Tibial artery (tissue), 4 donors: ENCODE data around the gene MAGEC1.
"Not testable (repeated sequence)": the region's sequence is repeated elsewhere in the genome, so short reads cannot be mapped to it uniquely, and the experiment has no call there.

Experiments used
- DNase-seq, 2 donors: peaks; one replicate each; pipeline ENCODE4 v3.0.0-alpha.2; 2019
- H3K27ac ChIP-seq, 2 donors: fragments of 200-600 bp; sonication (generic) in 1 of 2; 1 replicate in 1 of 2; 2 replicates in 1 of 2; pipeline ENCODE4 v1.5.1; 2018 to 2019; ENCODE audit warnings: mild to moderate bottlenecking in 1 of 2
- H3K27me3 ChIP-seq, 2 donors: fragments of 200-600 bp; sonication (generic) in 1 of 2; one replicate each; pipeline versions ENCODE4 v1.5.1 to v1.6.0; 2016 to 2019
- H3K36me3 ChIP-seq, 3 donors: fragments of 200-600 bp; sonication (generic) in 2 of 3; one replicate each; pipeline ENCODE4 v1.5.1; 2016 to 2019; ENCODE audit warnings: mild to moderate bottlenecking in 2 of 3
- H3K4me1 ChIP-seq, 4 donors: fragments of 200-600 bp; sonication (generic) in 2 of 4; 1 replicate in 3 of 4; 2 replicates in 1 of 4; pipeline ENCODE4 v1.5.1; 2016 to 2019
- H3K4me3 ChIP-seq, 2 donors: fragments of 200-600 bp; sonication (generic) in 1 of 2; 1 replicate in 1 of 2; 2 replicates in 1 of 2; pipeline ENCODE4 v1.5.1; 2018 to 2019; ENCODE audit warnings: mild to moderate bottlenecking in 2 of 2
- H3K9me3 ChIP-seq, 3 donors: fragments of 200-600 bp; sonication (generic) in 1 of 3; one replicate each; pipeline ENCODE4 v1.5.1; 2016 to 2019
- intact Hi-C: fragments of 100-400 bp; cut with DNase I; formaldehyde crosslinking; loops from one replicate; pipeline ENCODE4 v1.15.0; 2023; ENCODE audit warnings: low total_unique reads
- TF ChIP-seq, protein P1 (sequence below), 2 experiments: fragments of 200-600 bp in 1 of 2; fragments of 450-650 bp in 1 of 2; IDR thresholded peaks; one replicate each; pipeline ENCODE4 v1.5.1; 2017 to 2019; ENCODE audit warnings: antibody characterized with exemption in 2 of 2, mild to moderate bottlenecking in 1 of 2, moderate library complexity in 1 of 2

The MAGEC1 gene, protein sequence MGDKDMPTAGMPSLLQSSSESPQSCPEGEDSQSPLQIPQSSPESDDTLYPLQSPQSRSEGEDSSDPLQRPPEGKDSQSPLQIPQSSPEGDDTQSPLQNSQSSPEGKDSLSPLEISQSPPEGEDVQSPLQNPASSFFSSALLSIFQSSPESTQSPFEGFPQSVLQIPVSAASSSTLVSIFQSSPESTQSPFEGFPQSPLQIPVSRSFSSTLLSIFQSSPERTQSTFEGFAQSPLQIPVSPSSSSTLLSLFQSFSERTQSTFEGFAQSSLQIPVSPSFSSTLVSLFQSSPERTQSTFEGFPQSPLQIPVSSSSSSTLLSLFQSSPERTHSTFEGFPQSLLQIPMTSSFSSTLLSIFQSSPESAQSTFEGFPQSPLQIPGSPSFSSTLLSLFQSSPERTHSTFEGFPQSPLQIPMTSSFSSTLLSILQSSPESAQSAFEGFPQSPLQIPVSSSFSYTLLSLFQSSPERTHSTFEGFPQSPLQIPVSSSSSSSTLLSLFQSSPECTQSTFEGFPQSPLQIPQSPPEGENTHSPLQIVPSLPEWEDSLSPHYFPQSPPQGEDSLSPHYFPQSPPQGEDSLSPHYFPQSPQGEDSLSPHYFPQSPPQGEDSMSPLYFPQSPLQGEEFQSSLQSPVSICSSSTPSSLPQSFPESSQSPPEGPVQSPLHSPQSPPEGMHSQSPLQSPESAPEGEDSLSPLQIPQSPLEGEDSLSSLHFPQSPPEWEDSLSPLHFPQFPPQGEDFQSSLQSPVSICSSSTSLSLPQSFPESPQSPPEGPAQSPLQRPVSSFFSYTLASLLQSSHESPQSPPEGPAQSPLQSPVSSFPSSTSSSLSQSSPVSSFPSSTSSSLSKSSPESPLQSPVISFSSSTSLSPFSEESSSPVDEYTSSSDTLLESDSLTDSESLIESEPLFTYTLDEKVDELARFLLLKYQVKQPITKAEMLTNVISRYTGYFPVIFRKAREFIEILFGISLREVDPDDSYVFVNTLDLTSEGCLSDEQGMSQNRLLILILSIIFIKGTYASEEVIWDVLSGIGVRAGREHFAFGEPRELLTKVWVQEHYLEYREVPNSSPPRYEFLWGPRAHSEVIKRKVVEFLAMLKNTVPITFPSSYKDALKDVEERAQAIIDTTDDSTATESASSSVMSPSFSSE

DNA sequence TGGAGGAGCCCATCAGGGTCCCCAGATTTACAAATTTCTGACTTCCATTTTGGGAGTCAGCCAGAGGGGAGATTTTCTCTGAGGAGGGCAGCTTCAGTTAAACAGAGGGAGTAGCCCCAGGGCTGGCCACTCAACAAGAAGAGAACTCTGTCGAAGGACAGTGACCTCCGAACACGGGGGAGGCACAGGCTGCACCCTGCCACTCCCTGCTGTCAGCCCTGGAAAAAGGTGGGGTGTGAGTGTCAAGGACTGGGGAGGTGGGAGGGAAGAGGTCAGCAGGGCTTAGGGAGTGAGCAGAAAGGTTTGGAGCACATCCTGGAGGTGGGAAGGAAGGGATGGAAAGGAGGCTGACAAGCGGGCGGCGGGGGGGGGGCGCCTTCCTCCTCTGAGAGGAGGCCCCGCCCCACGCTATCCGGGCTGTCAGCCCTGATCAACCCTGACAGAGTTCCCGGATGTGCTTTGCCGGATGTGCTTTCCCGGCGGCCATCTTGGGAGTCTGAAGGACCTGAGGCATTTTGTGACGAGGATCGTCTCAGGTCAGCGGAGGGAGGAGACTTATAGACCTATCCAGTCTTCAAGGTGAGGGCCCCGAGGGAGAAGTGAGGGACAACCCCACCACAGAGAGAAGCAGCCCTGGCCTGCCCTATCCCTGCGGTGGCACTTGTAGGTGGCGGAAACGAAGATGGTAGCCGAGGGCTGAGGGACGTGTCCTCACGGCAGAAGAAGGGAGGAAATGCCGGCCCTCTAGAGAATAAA lies at the start of gene MAGEC1:
Gene MAGEC1 (plus strand): TSS at position 495 of the 756 bp plus-strand sequence. CDS start 1,179 bp downstream, outside the sequence.
- DNase-seq = no peak
- Histone ChIP-seq H3K9me3 (no peaks in the 10 kb centered on the region), H3K27me3 (no peaks in the 10 kb centered on the region), H3K4me3 (no peak within 1 kb of the TSS), H3K36me3 (no peaks in the 10 kb centered on the region), H3K4me1 (no peaks in the 10 kb centered on the region), H3K27ac (no peak within 1 kb of the TSS)
- TF ChIP-seq, protein P1, sequence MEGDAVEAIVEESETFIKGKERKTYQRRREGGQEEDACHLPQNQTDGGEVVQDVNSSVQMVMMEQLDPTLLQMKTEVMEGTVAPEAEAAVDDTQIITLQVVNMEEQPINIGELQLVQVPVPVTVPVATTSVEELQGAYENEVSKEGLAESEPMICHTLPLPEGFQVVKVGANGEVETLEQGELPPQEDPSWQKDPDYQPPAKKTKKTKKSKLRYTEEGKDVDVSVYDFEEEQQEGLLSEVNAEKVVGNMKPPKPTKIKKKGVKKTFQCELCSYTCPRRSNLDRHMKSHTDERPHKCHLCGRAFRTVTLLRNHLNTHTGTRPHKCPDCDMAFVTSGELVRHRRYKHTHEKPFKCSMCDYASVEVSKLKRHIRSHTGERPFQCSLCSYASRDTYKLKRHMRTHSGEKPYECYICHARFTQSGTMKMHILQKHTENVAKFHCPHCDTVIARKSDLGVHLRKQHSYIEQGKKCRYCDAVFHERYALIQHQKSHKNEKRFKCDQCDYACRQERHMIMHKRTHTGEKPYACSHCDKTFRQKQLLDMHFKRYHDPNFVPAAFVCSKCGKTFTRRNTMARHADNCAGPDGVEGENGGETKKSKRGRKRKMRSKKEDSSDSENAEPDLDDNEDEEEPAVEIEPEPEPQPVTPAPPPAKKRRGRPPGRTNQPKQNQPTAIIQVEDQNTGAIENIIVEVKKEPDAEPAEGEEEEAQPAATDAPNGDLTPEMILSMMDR (IDR thresholded peaks at IDR 0.05) = no peak
- intact Hi-C loops = no loop called here

DNA sequence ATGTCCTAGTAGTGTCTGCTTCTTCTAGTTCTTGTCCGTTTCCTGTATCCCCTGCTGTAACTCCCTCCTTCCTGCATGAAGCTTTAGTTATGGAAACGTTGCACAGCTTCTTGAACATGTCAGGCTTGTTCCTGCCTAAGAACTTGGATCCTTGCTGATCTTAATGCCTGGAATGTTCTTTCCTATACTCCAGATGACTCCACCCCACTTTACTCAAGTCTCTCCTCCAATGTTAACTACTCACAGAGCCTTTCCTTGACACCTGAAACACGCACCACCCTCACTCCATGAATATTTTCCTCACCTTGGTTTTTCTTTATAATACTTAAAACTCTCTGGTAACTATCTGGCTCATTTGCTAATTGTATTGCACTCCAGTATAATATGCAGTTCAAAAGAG lies 46.2 kb upstream of the MAGEC1 start:
- H3K36me3 ChIP-seq = no peaks in the 10 kb centered on the region
- no peaks in the 10 kb centered on the region for H3K27me3 ChIP-seq
- DNase-seq = no peak
- no peak overlapping the region for H3K4me3 ChIP-seq
- TF ChIP-seq, protein P1 (IDR thresholded peaks at IDR 0.05) = no peak
- no peaks in the 10 kb centered on the region for H3K9me3 ChIP-seq
- intact Hi-C loops = no loop called here
- no peaks in the 10 kb centered on the region for H3K4me1 ChIP-seq
- H3K27ac ChIP-seq = no peak overlapping the region

DNA sequence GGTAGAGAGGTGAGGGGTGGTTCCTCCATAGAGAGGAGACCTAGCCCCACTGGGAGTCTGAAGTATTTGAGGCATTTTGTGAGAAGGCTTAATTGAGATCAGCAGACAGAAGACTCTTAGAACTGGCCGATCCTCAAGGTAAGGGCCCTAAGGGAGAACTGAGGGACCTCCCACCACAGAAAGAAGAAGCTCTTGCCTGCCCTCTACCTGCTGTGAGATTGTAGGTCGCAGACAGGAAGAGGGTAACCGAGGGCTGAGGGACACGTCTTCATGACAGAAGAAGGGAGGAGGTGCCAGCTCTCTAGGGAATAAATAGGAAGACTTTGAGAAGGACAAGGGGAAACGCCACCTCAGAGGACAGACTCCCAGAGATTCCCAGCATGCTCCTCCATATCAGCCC lies 24.1 kb upstream of the MAGEC1 start:
- TF ChIP-seq, protein P1 (IDR thresholded peaks at IDR 0.05) = no peak
- Histone ChIP-seq H3K27ac (no peak overlapping the region), H3K27me3 (no peaks in the 10 kb centered on the region), H3K4me3 (no peak overlapping the region), H3K9me3 (no peaks in the 10 kb centered on the region), H3K36me3 (no peaks in the 10 kb centered on the region), H3K4me1 (no peaks in the 10 kb centered on the region)
- intact Hi-C loops = no loop called here
- DNase-seq = no peak

DNA sequence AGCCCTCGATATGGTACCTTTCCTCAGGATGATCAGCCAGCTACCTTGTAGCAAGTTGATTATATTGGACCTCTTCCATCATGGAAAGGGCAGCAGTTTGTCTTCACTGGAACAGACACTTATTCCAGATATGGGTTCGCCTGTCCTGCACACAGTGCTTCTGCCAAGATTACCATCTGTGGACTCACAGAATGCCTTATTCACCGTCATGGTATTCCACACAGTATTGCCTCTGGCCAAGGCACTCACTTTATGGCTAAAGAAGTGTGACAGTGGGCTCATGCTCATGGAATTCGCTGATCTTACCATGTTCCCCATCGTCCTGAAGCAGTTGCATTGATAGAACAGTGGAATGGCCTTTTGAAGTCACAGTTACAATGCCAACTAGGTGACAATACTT lies 14.9 kb upstream of the MAGEC1 start:
- H3K27me3 ChIP-seq, H3K27ac ChIP-seq, H3K36me3 ChIP-seq, intact Hi-C loops, H3K4me3 ChIP-seq, DNase-seq, H3K9me3 ChIP-seq, H3K4me1 ChIP-seq: not testable (repeated sequence)

DNA sequence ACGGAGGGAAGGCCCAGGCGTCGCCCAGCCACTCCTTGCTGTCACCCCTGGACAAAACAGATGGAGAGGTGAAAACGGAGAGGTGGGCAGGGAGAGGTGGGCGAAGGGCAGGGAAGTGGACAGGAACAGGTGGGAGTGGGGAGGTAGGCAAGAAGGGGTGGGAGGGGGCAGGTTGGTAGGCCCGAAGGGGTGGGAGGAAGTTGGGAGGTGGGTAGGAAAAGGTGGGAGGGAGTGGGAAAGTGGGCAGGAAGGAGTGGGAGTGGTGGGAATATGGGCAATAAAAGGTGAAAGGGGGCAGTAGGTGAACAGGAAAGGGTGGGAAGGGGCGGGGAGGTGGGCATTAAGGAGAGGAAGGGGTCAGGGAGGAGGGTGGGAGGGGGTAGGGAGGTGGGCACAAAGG lies 9.0 kb upstream of the MAGEC1 start:
- intact Hi-C loops = no loop called here
- Histone ChIP-seq H3K9me3 (no peaks in the 10 kb centered on the region), H3K27ac (no peak overlapping the region), H3K36me3 (no peaks in the 10 kb centered on the region), H3K27me3 (no peaks in the 10 kb centered on the region), H3K4me3 (no peak overlapping the region), H3K4me1 (no peaks in the 10 kb centered on the region)
- DNase-seq = no peak
- TF ChIP-seq, protein P1 (IDR thresholded peaks at IDR 0.05) = no peak
